NCI-H526 treated with DMSO at 0.1 percent for 48 hours (cell line): ENCODE measurements around the gene KRT83.

Source experiments
- DNase-seq: peaks from one replicate; lab custom pipeline; 2025; lab: John Stamatoyannopoulos, UW

KRT83 gene

GRCh38 chr12:52320784-52321400, at the start of gene KRT83:
TSS of gene KRT83 (minus strand) at chr12:52321398. CDS start at chr12:52321335, 63 bp downstream.
- no peak for DNase-seq

GRCh38 chr12:52369809-52370208, 48.6 kb upstream of the KRT83 start:
- no peak for DNase-seq

- DNase-seq: no peak
Observed at GRCh38 chr12:52369211-52369610, 48.0 kb upstream of the KRT83 start.

DNA sequence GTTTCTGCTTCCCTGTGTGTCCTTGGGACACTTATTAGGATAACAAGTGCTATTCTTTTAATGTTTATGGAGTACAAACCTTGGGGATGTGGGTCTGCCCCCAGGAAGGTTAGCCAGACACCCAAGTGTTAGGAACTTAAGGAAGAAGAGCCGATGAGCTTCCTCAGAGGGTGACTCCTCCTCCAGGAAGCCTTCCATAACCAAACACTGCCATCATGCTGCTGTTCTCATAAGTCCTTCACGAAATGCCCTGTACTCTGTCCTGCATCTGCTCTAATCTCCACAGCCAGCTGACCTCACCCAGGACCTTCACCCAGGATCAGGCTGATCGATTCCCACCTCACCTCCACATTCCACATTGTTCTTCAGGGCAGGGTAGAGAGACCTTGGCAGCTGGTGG, 47.3 kb upstream of the KRT83 start:
- DNase-seq: no peak

- DNase-seq: no peak
Observed at GRCh38 chr12:52367876-52368275, 46.7 kb upstream of the KRT83 start.

- no peak for DNase-seq
Observed at GRCh38 chr12:52366738-52367485, 45.7 kb upstream of the KRT83 start, which contains the start of gene KRT85. TSS of gene KRT85 (minus strand) at chr12:52367481. CDS start at chr12:52367405, 76 bp downstream.

DNA sequence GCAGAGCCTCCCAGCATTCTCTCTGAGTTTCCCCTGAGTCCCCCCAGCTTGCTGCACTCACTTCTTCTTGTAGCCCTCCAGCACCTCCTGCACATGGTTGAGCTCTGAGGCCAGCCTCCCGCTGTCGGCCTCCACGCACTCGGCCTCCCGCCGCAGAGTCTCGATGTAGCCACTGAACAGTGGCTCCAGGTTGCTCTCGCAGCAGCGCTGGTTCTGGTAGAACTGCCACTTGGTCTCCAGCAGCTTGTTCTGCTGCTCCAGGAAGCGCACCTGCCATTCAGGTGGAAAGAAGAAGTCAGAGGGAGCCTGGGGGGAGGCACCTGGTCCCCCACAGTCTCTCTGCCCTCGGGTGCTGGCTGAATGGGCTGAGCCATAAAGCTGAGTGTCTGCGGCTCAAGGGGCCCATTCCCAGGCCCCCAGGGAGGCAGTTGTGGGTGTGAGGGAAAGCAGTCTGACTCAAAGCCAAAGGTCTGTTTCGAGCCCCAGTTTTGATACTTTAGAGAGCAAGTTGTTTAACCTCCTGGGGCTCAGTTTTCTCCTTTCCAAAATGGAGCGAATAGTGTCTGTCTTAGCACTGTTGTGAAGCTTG, 43.8 kb upstream of the KRT83 start:
- DNase-seq: no peak

DNA sequence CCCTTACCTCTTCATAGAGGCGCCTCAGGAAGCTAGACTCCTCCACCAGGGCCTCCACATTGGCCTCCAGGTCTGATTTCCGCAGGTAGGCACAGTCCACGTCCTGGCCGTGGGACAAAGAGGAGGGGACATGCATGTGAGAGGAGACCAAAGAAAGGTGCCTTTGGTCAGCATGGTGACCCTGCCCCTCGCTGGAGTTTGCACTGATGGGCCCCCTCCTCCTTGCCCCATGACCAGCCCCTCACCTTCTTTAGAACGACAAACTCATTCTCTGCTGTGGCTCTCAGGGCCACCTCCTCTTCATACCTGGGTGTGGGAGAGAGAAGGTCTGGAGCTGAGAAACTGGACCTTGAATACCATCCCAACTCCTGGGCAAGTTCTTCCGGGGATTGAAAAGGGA, 42.9 kb upstream of the KRT83 start:
- no peak for DNase-seq

GRCh38 chr12:52363111-52363679, 42.0 kb upstream of the KRT83 start:
- no peak for DNase-seq

- no peak for DNase-seq
Observed at GRCh38 chr12:52362118-52362726, 41.0 kb upstream of the KRT83 start.

DNA sequence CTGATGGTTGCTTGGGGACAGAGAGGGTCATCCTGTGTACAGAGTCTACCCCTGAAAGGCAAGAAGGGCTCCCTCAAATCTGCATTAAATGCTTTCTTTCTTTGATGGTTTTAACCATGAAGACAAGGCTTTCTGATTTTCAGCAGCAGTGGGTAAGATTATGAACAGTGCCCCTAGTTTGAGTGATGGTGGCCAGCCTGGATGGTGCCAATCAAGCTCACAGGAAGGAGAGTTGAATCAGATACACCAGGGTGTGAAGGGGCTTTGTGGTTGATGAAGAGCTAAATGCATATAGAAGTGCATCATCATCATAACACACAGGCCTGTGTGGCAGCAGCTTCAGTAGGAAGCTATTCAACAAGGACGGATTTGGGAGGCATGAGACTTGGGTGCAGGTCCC, 40.4 kb upstream of the KRT83 start:
- DNase-seq: no peak

- no peak for DNase-seq
Observed at GRCh38 chr12:52360663-52361271, 39.6 kb upstream of the KRT83 start.

- DNase-seq: no peak
Observed at GRCh38 chr12:52360106-52360662, 39.0 kb upstream of the KRT83 start.

GRCh38 chr12:52359621-52360061, 38.4 kb upstream of the KRT83 start:
- DNase-seq: no peak

DNA sequence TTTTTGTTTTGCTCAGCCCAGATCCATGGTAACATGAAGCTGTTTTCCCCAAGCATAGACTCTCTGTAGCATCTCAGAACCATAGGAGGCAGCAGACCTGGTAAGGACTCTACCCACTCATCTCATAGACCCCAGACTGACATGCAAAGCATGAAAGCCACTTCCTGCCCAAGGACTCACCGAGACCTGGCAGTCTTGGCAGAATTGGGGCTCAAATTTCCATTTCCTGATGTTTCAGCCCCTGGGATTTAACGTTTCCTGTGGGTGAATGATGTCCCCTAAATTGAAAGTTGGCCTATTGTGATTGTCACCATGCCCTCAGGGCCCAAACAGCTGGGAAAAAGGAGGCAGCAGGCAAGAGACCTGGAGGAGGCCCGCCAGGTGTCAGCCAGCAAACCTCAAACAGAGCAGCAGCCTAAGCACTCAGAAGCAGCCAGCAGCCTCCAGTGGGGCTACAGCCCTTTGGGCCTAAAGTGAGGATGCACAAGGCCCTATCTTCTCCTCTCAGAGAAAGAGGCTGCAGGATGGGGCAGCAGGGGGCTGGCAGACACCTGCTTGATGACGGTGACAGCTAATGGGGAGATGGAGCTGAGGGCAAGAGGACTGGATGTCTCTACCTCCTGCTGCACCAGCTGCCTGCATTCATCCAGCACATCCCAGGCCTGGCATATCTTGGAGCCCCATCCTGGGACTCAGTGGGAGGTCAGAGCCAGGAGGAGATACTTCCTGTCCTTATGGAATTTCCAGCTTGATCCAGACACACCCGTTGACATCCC, 37.6 kb upstream of the KRT83 start:
- peak; percentile 28 for DNase-seq

DNA sequence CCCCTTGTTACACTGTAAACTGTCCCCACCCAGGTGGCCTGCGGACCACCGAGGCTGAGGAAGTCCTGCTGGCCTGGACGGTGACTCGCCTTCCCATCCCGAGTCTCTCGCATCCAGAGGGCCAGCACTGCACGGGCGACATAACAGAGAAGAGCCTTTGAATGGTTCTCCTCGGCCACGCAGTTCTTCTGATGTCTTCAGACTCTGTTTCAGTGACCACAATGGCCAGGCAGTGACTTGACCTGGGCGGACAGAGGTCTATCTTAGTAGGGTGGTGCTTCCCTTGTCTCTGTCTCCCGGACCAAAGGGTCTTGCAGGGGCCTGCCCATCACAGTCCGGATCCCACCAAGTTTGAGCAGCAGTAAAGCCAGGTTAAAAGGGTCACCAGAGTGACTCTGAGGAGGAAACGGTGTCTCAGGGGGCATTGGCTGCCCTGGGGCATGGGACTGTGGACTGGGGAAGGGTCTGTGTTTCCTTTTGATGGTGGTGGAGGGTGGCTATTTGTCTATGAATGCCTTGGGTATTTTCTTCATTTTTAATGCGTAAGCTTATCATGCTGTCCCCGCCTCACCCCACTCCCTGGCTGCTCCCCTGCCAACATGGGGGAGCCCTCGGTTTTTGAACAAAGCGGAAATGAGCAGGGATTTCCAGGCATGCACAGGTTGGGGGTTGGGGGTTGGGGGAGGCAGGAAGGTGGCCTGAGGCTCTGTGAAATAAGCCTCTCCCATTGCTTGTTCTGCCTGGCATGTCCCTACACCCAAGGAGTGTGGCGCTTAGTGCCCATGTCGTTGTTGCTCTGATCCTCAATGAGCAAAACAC, 35.8 kb upstream of the KRT83 start:
- no peak for DNase-seq

- DNase-seq: no peak
Observed at GRCh38 chr12:52356031-52356761, 35.0 kb upstream of the KRT83 start.

GRCh38 chr12:52355176-52355575, 34.0 kb upstream of the KRT83 start:
- DNase-seq: no peak

DNA sequence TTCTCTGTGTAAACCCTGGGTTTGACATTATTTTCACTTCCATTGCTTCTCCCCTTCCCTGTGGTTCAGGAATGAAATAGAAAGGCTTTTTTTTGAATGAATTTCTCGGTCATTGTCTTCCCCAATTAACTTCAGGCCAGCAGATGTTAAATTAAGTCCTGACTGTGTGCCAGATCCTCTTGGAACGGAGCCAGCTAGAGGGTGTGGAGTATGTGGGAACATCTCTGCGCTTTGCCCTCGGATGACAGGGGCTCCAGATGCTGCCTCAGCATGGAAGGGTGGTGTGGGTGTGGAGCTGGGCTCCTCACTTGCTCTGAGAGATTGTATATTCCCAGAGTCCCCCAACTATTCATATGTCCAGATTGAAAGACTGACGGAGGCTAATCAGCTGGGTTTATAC, 33.0 kb upstream of the KRT83 start:
- no peak for DNase-seq
